GM18907 (cell line): ENCODE results near the gene ANGPT4.
"Not testable (repeated sequence)": the region's sequence is repeated elsewhere in the genome, so short reads cannot be mapped to it uniquely, and the experiment has no call there.

Experiments
- ATAC-seq: cut with Tn5 transposase; IDR thresholded peaks from one replicate; pipeline ENCODE4 v1.9.1; 2021; ENCODE audit warnings: mild to moderate bottlenecking, moderate library complexity; ENCODE audit not compliant: unreplicated experiment

The ANGPT4 gene

DNA sequence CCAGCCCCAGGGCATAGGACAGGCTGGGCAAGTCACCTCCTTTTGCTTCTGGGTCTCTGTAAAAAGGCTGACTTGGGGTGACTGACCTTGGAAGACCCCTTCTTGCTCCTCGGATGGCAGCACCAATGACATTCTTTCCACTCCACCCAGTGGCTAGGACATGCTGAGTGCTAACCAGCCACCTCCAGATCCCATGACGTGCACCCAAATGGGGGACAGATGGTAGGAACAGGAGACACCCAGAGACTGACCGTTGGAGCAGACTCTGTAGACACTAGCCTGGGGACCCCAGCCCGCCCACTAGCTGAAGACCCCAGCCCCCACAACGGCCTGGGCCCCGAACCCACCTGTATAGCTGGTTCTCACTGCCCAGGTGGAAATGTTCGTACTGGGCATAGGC, 38.3 kb downstream of the ANGPT4 start:
- no peak for ATAC-seq

DNA sequence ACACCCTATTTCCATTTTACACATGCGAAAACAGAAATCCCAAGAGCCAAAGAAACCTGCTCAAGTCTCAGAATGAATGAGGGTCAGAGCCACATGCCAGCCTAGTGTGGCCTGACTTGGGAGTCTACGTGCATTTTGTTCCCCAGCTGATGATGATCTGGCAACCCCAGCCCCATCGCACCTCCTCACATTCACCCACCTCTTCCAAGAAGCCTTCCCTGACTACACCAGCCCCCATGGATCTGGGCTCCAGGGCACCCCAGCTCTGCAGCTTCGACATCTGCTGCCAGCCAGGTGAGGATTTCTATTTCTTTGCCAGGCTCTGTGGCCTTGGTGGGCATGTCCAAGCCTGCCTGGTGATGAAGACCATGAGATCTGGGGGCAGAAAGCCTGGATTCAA, 41.0 kb downstream of the ANGPT4 start:
- ATAC-seq = no peak

GRCh38 chr20:873875-874607, 42.1 kb downstream of the ANGPT4 start:
- peak; percentile 59 for ATAC-seq

DNA sequence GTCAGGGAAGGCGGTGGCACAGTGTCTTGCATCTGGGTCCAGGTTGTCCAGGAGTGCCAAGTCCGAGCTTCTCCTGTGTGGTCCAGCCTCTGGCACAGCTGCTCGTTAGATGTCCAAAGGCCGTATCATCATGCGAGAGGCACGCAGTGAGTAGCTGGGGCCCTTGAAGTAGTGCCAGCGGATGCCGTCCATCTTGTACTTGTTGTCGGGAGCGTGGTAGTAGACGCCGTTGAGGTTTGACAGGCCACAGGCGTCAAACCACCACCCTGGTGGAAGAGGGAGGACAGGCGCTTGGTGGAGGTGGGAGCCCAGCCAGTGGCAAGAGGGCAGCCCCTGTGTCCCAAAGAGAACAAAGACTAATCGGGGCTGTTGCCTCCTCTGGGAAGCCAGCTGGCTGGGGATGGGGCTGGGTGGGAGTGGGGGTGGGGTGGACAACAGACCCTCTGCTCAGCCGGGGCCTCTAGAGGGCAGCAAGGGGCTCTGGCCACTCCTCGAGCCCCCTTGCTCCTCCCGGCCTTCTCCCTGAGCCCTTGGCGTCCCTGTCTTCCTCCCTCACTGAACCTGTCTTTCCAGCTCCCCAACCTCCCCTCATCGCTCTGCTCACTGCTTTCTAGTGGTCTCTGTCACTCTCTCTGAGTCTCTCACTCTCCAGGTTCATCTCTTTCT, 43.1 kb downstream of the ANGPT4 start:
- ATAC-seq = no peak

DNA sequence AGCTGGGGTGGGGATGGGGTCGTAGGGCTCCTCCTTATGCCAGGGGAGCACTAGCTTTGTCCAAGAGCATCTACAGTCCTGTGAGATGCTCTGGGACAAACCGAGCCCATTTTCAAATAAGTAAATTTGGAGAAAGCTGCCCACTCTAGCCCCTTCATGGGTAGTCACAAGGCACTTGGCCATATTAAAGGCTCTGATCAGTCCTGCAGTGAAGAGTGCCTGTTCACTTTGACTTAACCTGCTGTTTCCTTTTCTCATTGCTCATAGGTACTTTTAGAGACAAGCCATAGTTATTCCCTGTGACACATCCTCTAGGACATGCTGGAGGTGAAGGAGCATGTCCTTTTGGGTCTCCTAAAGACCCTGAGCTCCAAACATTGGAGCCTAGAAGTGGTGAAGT, 44.2 kb downstream of the ANGPT4 start:
- ATAC-seq = no peak

DNA sequence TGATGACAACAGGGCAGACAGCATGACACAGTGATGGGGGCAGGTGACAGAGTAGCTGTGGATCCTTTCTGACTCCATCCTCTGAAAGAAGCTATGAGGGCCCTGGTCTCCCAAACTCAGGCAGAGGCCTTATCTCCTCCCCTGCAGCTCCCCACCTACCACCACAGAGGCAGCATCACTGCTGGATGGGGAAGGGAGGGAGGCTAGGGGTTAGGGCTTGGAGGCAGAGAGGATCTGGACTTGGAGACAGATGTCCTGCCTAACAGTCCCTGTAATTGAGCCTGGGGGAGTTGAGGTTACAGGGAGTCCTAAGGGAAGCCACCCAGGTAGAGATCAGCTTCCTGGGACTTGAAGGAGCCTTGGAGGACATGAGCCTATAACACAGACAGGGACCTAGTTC, 44.7 kb downstream of the ANGPT4 start:
- no peak for ATAC-seq

DNA sequence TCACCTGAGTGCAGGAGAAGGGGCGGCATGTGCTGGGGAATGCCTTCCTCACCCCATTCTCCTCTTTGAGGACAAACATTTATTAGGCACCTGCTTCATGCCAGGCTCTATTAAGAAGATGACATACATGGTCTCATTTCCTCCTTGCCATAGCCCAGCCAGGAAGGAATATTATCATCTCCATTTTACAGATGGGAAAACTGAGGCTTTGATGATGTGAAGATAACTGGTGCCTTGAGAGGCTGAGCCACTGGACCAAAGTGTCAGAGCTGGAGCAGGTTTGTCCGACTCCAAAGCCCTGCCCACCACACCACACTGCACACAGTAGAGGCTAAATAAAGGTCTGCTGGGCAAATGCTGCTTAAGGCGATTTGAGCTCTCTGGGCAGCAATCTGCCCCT, 45.4 kb downstream of the ANGPT4 start:
- no peak for ATAC-seq

DNA sequence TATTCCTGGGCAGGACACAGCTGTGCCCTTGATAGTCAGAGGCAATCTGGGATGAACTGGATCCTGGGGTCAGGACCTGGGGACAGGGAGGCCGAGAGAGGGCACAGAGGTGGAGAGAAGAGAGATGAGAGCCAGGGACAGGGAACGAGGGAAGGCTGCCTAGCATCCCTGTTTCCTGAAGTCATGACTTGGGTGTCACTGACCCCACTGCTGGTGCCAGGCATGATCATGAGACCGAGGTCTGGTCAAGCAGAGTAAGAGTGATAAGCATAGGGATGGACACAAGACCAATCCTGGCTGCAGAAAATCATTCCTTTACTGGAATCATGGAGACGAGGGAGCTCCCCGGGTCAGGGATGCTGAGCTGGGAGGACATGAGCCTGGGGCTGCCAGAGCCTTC, 46.5 kb downstream of the ANGPT4 start:
- ATAC-seq = no peak

DNA sequence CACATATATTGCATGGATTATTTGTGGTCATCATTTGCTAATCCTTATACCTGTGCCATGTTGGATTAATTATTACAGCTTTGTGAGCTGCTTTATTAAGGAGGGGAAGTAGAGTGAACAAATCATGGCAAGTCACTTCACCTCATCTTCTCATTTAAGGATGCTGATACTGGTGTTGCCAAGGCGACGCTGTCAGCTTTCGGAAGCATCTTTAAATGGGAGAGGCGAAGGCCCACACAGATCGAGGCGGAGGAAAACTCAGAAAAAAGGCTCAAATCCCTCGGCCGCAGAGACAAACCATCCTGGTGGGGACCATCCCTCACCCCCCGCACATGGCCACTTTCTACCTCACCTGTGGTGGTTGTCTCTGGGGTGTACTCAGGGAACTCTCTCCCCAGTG, 47.9 kb downstream of the ANGPT4 start:
- ATAC-seq = no peak

DNA sequence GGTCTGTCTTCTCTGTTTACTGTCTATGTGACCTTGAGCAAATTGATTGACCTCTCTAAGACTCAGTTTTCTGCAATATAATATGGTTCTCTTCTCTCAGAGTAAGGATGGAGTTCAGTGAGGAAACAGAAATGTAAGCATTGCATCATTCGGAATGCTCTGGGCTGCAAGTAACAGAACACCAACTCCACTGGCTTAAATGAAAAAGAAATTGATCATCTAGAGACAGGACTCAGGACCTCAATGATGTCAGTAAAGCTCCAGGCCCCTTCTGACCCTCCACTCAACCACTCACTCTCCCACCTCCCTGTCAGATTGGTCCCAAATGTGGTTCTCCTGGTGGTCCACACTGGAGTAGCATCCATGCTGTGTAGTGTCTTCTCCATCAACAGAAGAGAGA, 50.7 kb downstream of the ANGPT4 start:
- no peak for ATAC-seq

- ATAC-seq = no peak
These were observed 55.2 kb downstream of the ANGPT4 start for GRCh38 chr20:860891-861290.

DNA sequence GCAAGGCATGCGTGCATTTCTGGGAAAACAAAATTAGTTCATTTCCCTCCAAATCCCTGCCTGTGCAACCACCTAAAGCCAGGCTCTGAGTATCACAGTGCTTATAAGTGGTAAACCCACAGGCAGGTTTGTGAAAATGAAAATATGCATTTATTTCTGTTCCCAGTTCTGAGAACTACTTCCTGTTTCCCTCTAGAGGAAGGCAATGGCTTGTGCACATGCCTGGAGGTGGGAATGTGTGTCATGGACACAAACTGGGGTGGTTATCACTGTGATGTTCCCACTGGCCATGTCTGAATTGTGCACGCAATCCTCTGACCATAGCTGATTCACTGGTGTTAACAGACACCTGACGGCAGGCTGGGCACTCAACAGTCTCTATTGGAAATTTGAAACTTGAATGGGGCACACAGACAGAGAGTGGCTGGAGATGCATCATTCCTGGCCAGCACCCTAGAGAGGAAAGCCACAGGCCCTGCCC, 56.3 kb downstream of the ANGPT4 start:
- no peak for ATAC-seq

- no peak for ATAC-seq
These were observed 58.1 kb downstream of the ANGPT4 start for GRCh38 chr20:858011-858410.

GRCh38 chr20:856361-856775, 59.8 kb downstream of the ANGPT4 start:
- ATAC-seq = no peak

- ATAC-seq = no peak
These were observed 60.4 kb downstream of the ANGPT4 start for GRCh38 chr20:855466-856360.

GRCh38 chr20:854601-855000, 61.5 kb downstream of the ANGPT4 start:
- no peak for ATAC-seq

- ATAC-seq = no peak
These were observed 62.6 kb downstream of the ANGPT4 start for GRCh38 chr20:853406-853996.

DNA sequence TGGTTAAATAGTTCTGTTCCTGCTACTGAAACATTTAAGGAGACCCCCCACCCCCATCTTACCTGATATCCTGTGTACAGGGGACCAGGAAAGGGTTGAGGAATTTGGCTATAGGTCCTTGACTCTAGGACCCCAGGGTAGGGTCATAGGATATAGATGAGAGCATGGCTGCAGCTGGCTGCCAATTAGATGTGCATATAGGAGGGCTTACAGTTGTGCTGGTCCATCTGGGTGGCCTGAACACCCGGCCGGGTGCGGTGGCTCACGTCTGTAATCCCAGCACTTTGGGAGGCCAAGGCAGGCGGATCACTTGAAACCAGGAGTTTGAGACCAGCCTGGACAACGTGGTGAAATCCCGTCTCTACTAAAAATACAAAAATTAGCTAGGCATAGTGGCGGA, 67.4 kb downstream of the ANGPT4 start:
- not testable (repeated sequence) for ATAC-seq

DNA sequence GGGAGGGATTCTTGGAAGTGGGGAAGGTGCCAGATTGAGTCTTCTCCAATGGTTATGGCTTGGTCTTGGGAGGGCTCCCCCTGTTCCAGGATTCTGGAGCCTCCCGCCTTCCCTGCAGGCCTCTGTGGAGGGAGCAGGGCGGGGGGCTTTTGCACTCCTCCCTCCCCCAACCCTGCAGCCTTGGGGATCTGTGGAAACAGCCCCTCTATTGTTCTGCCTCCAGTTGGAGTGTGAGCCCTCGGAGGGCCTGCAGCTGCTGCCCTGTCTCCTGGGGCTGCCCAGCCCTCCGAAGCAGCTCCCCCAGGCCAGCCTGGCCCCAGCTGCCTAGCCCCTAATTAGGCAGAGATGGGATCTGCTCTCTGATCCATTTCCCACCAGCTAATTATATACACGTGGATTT, 67.9 kb downstream of the ANGPT4 start:
- no peak for ATAC-seq

GRCh38 chr20:846894-847278, 69.2 kb downstream of the ANGPT4 start:
- no peak for ATAC-seq
